ENCODE data around the gene GPR176.
"Not testable (repeated sequence)": the region's sequence is repeated elsewhere in the genome, so short reads cannot be mapped to it uniquely, and the experiment has no call there.

The GPR176 gene

DNA sequence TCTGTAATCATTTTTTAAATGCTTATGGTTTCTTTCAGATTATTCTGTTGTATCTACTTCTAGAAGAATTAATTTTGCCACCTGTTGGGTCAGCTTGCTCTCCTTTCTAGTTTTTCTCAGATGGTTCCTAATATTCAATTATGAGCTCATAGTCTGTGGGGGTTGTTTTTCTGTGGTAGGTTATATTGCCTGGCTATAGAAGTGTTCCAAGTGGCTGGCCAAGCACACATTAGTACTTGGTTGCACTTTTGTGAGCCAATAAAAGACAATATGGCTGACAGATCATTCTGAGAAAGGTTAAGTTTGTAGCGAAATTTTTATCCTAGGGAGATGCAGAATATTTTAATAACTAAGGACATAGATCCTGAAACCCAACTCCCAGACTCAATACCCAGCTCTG is 105.6 kb downstream of the GPR176 start:
- no peak for DNase-seq (ENCODE audit: low read depth in 2 of 2, low spot score in 1 of 2)

DNA sequence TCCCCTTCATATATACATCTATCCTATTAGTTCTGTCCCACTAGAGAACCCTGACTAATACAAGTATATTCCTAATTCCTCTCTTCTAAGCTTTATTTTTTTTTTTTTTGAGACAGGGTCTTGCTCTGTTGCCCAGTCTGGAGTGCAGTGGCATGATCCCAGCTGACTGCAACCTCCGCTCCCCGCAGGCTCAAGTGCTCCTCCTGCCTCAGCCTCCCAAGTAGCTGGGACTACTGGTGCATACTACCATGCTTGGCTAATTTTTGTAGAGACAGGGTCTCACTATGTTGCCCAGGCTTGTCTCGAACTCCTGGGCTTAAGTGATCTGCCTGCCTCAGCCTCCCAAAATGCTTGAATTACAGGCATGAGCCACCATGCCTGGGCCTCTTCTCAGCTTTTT is 107.4 kb downstream of the GPR176 start:
- DNase-seq (ENCODE audit: low read depth in 2 of 2, low spot score in 1 of 2): not testable (repeated sequence)

DNA sequence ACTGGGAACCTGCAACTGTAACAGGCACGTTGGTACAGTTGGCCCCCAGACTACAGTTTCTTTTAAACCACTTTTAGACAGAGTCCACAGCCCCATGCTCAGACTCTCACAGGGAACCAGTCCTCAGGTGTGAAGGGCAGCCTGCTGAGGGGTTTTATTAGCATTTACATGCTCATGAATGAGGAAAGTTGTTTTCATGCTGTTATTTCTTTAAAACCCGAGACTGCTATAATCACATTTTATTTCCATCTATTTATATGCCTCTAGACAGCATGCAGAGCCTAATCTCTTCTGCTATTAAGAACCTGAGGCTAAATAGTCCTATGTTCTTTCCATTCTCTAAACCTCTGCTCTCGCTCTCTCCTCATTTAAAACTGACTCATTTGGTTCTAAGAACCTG is 111.2 kb downstream of the GPR176 start:
- no peak for DNase-seq (ENCODE audit: low read depth in 2 of 2, low spot score in 1 of 2)

DNA sequence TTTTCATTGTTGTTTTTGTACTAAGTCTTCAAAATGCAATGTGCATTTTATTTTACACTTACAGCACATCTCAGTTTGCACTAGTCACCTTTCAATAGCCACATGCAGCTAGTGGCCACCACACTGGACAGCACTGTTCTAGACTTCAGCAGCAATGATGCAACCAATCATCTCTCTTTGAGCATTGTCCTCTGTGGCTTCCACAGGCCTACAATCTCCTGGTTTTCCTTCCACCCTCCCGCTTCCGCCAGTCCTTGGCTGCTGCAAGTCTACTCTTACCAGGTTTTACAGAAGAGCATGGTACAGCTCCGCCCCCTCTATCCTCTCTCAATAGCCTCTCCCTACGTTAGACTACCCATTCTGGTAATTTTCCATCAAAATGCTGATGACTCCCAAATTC is 112.3 kb downstream of the GPR176 start:
- no peak for DNase-seq (ENCODE audit: low read depth in 2 of 2, low spot score in 1 of 2)

DNA sequence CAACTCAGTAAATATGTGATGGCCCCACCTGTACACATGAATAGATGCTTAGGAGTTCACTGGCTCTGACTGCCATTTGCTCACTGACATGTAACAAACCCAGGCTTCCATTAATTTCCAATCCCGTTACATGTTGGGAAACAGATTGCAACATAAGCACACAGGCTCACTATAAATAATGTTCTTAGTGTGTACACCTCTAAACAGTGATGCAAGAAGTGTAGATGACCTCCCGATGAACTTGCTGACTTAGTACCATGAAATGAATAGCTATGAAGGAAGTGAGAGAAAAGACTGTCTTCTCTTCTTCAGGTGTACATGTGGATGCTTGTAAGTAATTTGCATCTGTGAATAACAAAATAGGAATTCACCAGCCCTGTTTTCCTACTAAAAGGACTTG is 116.0 kb downstream of the GPR176 start:
- DNase-seq (ENCODE audit: low read depth in 2 of 2, low spot score in 1 of 2): no peak

DNA sequence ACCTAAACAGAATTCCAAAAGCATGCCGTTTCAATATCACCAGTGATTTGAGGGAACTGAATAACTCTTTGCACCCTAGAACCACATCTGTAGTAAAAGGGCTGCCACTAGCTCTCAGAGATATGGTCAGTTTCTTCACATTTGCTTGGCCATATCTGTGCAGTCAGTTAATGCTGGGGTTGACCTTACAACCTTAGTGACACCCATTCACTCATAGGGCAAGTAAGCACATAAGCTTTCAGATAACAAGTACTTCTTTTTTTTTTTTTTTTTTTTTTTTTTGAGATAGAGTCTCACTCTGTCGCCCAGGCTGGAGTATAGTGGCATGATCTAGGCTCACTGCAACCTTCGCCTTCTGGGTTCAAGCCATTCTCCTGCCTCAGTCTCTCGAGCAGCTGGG is 117.0 kb downstream of the GPR176 start:
- DNase-seq (ENCODE audit: low read depth in 2 of 2, low spot score in 1 of 2): no peak

DNA sequence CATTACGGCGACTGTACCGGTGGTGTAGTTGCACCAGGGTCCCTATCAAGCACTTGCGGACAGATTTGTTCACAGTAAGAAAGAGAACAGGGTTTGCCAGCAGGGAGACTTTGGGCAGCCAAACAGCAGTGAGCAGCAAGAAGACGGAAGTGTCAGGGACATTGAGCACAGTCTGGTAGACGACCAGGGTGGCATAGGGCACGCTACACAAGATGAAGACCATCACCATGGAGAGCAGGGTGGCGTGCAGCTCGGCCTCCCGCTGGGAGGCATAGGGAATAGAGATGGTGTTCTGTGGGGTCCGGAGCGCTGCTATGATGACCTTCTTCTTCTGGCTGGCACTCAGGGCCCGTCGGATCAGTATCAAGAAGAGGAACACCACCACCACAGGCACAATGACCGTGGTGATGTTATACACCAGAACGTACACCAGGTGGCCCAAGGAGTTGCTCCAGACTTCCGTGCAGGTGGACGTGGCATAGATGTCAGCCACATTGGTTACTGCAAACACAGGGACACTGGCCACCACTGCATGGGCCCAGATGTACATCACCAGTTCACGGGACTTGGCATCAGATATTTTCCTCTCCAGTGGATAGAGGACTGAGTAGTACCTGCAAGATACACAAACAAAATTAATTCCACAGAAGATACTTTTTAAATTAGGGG is 118.3 kb downstream of the GPR176 start:
- no peak for DNase-seq (ENCODE audit: low read depth in 2 of 2, low spot score in 1 of 2)

DNA sequence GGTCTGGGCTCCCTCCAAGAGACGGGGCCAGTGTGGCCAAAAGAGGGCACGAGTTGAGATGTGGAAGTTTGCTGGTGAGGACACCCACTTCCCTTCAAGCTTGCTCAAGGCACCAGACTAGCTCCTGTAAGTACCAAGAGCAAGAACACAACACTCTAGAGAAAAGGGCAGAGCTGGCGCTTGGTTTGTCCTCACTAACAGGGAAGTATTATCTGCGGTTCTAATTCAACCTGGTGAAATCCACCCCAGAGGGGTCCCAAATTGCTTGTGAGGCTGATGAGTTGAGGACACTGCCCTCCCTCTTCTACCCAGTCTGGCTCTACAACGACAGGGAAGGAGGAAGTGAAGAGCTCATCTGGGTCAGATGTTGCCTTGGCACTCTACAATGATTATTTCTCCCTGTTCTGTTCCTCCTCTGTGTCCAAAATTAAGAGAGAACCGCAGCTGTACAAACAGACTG is 120.5 kb downstream of the GPR176 start:
- no peak for DNase-seq (ENCODE audit: low read depth in 2 of 2, low spot score in 1 of 2)

DNA sequence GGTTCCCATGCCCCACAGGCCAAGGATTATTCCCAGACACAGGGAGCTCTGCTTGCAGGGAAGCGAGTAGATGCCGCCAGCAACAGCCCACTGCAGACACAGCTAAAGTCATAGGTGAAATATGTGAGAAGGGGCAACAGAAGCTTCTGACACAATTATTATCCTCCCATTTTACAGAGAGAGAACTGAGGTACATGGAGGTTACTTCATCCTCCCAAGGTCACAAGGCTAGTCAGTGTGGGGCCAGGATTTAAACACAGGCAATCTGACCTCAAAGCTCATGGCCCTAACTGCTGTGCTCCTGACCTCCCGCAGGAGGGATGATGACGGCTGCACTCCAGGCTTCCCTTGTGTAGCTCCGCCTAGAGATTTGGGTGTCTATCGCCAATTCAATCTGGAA is 121.7 kb downstream of the GPR176 start:
- DNase-seq (ENCODE audit: low read depth in 2 of 2, low spot score in 1 of 2): no peak

DNA sequence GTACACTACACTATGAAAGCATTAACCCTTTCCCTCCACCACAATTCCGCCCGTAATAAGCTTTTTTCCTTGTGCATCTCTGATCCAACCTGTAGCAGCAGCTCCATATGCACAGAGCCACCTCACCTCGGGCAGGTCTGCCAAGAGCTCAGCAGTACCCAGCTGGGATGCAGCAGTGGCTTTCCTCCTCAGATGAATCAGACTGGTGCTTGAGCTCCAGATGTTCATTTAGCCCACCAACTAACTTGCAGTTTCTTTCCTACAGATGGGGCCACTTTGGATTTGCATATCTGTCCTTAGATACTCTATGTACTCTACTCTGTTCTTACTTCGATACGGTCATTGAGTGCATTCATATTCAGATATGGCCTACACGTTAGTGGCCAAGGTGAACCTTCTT is 122.7 kb downstream of the GPR176 start:
- no peak for DNase-seq (ENCODE audit: low read depth in 2 of 2, low spot score in 1 of 2)

DNA sequence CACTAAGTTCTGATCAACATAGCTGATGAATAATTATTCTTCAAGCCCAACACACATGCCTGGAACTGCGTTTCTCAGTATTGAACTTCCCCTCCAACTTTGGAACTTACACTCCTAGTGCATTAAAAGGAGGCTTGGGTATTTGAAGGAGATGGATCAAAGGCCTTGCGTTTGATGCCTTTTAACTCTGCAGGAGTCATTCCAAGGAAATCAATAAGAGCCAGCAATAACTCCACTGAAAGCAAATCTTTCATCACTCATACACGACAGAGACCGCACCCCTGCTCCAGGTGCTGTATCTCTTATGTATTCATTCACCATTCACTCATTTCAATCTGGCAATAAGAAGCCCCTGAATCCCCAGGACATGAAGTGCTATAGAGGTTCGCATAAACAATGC is 123.5 kb downstream of the GPR176 start:
- DNase-seq (ENCODE audit: low read depth in 2 of 2, low spot score in 1 of 2): no peak

DNA sequence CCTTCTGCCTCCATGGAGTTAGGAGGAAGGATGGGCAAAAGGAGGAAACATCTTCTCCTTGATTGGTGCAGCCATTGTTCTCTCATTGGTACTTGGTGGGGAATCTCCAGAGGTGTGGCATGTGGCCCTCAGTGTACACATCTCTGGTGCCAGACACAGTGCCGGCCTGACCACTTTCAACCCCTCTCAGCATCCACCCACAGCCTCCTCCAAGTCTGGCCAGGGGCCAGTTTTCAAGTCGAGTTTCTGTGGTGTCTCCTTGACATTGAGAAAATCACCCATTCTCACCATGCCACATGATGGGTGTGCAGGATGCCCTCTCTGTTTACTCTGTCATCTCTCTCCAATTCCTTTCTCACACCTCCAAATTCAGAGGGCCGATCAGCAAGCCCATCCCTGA is 124.6 kb downstream of the GPR176 start:
- no peak for DNase-seq (ENCODE audit: low read depth in 2 of 2, low spot score in 1 of 2)

DNA sequence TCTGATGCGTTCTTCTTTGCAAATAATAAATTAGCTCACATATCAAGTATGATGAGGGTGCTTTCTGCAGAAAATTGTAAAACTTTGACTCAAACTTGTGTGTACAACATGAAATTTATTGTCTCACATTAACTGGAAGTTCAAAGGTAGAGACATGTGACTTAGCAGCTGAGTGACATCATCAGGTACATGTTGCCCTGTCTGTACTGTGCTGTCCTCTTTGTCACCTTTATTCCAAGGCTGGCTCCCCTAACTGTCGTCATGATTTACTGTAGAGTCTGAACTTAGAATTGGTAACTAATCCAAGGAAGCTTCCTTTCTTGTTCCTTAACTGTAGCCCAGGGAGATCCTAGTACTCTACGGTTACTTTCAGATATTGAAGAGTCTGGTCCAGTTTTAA is 125.1 kb downstream of the GPR176 start:
- no peak for DNase-seq (ENCODE audit: low read depth in 2 of 2, low spot score in 1 of 2)

DNA sequence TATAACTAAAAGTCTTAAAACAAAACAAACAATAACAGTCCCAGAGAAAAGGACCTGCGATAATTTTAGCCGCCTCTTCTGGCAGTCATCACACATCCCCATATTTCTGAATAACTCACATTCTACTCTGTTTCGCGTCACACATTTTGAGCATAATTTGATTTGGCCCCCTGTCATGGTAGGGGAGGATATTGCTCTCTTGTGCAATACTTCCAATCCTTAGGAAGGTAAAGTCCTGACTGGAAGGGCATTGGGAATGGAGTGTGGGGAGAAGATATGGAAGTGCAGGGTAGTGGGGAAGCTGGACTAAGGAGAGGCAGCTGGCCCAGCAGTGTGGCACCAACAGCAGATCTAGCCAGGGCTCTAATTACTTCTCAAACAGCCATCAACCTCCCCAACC is 126.1 kb downstream of the GPR176 start:
- no peak for DNase-seq (ENCODE audit: low read depth in 2 of 2, low spot score in 1 of 2)

DNA sequence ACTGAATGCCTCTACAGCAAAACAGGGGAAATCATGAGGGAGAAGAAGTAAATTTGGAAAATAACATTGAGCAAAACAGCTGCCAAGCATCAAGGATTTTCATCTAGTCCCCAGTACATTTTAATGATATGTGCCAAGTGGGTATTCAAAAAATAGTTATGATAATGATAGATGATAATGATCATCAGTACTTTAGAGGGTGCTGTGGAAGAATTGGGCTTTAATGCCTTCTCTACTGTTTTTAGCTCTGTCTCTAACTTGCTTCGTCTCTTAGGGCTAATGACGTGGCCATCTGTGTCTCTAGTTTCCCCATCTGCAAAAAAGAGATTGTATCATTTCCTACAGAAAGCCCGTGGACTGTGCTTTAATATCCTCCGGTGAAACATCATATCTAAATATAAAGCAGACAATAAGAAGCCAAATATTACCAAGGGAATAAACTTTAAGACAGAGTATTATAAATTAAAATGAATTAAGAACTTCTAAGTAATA is 127.2 kb downstream of the GPR176 start:
- DNase-seq (ENCODE audit: low read depth in 2 of 2, low spot score in 1 of 2): no peak

DNA sequence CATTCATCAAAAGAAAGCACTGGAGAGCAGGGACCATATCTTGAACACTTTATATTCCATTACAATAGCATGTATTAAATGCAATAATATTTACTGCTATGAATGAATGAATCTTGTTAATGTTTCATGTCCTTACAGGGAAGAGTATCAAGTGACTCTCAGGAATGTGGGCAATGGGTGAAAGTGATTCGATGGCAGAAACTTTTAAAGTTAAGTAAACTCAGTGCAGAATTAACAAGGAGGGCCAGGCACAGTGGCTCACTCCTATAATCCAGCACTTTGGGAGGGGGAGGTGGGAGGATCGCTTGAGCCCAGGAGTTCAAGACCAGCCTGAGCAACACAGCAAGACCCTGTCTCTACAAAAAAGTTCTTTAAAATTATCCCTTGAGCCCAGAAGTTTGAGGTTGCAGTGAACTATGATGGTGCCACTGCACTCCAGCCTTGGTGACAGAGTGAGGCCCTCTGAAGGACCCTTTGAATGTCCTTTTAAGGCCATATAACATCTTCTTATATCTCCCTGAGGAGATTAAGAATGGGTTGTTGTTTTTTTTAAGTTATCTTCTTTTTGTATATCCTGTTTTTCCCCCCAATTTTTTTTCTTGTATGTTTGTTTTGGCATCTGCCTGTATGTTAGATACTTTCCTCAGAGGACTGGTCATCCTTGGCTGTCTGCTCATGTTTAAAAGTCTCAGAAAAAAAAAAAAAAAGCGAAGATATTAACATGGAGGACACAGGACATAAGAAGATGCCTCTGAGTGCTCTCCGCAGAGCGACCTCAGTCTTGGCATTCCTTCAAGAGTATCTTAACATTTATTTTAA is 127.8 kb downstream of the GPR176 start:
- no peak for DNase-seq (ENCODE audit: low read depth in 2 of 2, low spot score in 1 of 2)

DNA sequence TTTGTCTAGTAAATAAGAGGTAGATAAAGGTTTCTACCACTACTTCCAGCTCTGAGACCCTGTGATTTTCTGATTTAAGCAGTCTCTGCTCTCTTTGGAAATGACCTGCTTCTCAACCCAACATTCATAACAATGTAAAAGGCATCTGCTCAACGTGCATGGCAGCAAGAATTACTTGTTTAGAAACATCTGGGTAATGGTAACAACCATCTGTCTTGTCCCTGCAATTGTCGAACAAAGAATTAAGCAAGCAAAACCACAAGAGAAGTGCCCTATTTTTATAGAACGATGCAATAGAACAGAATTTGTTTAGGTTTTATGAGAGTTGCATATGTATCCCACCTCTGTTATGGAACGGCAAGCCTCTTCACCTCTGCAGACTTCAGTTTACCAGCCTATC is 130.3 kb downstream of the GPR176 start:
- no peak for DNase-seq (ENCODE audit: low read depth in 2 of 2, low spot score in 1 of 2)

DNA sequence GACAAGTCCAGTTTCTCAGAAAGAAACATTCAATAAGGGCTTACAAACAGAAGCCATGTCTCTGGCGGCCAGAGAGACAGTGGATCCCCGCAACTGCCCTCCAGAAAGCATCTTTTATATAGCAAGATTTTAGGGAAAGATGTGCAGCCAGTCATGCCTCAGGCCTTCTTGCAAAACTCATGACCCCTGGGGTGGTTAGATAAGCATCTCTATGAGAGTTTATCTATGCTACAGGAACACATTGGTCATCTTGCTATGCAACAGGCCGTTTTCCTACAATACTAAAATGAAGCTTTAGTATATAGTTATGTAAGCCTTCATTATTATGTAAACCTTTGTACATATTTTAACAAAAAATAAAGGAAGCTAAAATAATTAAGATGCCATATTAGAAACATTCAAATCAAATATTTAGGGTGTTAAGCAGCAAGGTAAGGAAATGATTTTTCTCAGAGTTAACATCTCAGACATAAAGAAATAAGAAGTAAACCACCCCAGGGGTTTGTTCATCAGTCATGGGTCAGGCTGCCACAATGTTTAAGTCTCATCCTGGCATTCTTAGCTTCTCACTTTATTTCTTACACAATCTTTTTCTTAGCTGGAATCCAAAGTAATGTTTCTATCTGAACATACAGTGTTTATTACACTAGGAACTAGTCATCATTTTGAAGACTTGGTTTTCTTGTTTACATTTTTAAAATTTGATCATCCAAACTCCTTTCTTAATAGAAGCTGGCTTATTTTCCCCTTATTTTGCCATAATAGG is 131.1 kb downstream of the GPR176 start:
- DNase-seq (ENCODE audit: low read depth in 2 of 2, low spot score in 1 of 2): no peak

DNA sequence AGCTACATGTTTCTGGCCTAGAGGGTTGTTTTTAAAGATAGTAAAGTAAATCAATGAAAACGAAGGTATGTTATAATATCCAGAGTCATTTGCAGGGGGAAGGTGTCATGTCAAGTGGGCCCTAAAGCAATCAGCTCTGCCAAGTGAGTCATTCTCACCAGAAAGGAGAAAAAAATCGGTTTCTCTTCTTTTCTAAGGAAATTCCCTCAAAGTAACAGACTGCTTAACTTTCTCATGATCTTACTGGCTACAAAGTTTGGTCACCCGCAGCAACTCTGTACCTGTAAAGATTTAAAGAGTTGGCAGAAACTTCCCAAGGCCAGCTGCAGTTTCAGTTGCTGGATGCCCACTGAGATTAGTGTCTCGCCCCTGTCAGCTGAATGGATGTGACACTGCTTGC is 132.0 kb downstream of the GPR176 start:
- no peak for DNase-seq (ENCODE audit: low read depth in 2 of 2, low spot score in 1 of 2)

DNA sequence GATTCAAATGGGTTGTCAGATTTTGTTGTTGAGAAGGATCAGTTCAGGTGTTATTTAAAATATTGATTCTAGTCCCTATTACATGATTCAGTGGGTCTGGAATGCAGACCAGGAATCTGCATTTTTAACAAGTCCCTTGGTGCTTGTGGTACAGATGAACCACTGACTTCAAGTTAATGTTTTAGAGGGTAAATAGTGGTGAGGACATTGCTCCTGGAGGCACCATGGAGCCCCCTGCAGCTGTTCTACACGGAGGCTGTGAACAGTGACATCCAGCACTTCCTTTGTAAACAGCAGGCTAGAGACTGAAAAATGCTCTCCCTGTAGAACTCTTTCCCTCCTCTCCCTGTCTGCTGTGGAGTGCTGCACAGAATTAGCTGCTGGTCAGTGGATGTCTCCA is 132.6 kb downstream of the GPR176 start:
- no peak for DNase-seq (ENCODE audit: low read depth in 2 of 2, low spot score in 1 of 2)

DNA sequence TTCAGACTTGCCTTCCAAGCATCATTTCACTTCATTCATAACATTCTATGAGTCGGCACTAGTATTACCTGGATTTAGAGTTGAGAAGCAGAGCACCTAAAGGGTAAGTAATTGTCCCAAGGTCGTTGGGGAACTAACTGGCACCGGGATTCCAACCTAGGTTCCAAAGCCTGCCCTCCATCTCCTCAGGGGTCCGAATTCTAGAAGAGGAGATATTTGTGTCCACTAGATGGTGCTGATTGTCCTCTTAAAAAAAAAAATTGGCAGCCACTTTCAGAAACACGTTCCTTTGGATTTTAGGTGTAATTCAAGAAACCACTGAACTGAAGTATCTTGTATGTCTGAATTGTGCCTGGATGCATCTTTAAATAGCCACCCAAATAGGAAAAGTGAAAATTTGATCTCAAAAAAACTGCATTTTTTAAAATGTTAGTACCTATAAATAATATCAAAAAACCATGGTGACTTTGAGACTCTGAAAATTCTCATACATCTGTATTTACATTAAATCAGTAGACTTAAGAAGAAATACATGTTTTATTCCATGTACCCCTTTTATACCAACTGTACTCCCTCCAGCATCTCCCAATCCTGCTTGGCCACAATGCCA is 133.5 kb downstream of the GPR176 start:
- no peak for DNase-seq (ENCODE audit: low read depth in 2 of 2, low spot score in 1 of 2)
